Muscle of leg (tissue), 9 donors: ENCODE measurements around the gene ANO2. TPM values are rescaled to one million over a fixed set of nuclear protein-coding genes. Genes with fewer than 3 reads are reported as not detected.

Source experiments
- polyA plus RNA-seq, 8 donors: library from polyadenylated mRNA; unstranded; fragments of 120-200 nt; gene quantifications; one replicate each; pipeline versions ENCODE4 v1.2.1 to v1.2.3, GENCODE V29; 2013; ENCODE audit warnings: inconsistent platforms in 1 of 8, low replicate concordance in 1 of 8; ENCODE audit not compliant: insufficient read length in 8 of 8, insufficient read depth in 1 of 8
- total RNA-seq: library from RNA; stranded (reverse); fragments of 120-200 nt; gene quantifications from one replicate; pipeline ENCODE4 v1.2.4, GENCODE V29; 2013

ANO2 gene
- total and polyA plus RNA-seq, 9 donors, result 2.5 to 5.9 (median 3.5) TPM

Other genes starting within 250 kb of the ANO2 start
- 47.8 TPM for gene VWF, start 179.4 kb upstream of the ANO2 start, total RNA-seq
- 10 to 100 TPM; 61.4 to 98.6 (median 83.2) TPM for gene VWF, start 179.4 kb upstream of the ANO2 start, polyA plus RNA-seq